DMS153 treated with DMSO at 0.1 percent for 48 hours (cell line): ENCODE data around the gene PIGC.

ENCODE experiments used
- DNase-seq: peaks from one replicate; lab custom pipeline; 2025; ENCODE audit not compliant: unreplicated experiment; lab: John Stamatoyannopoulos, UW

The PIGC gene

DNA sequence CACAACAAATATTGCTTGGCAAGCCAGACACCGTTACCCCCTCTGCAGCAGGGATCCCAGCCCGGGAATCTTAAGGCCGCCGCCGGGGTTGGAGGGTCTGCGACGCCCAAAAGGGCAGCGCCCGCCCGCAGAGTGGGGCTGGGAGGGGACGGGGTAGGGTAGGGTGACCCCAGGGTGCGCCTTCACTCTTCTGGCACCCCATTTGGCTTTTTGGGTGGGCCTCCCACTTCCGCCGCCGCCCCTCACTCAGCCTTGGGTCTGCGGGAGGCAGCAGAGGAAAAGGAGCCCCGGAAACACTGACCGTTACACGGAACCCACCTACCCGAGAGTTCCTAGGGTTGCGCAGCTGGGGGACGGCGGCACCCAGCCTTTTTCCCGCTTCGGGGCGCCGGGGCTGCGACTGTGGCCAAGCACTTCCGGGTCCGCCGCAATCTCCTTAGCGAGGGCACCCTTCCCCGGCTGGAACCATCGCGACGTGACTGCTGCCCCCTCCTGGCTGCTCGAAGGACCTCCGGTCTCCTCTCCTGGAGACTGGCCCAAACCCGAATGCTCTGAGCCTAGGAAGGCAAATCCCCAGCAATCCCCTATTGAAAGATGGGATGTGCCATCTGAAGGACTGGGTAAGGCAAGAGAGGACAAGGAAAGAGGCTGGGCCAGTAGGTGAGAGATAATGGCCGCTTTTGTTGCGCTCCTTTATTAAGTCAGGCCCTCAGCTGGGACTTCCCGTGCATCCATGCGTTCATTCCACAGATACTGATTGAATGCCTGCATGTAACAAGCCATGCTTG is at the start of gene PIGC:
TSS of gene PIGC (minus strand) at position 404 of the 788 bp plus-strand sequence. CDS start 1,447 bp downstream, outside the sequence.
- DNase-seq: peak; percentile 89

- DNase-seq: no peak
Observed at GRCh38 chr1:172492421-172492820, 48.6 kb upstream of the PIGC start.

DNA sequence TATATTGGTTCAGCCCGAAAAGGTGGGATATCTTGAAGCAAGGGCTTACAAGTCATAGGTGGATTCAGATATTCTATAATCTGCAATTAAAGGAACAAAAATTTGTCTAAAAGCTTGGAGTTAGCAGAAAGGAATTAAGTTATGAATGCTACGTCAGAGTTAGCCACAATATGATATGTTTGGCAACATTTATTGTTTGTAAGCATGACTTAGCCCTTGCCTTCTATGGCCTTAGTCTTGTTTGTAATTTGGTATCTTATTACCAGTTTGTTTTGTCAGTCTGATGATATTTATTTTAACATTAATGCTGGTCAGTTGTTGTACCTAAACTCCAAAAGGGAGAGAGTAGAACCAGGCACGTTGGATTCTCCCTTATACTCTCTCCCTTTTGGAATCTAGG is 46.0 kb upstream of the PIGC start:
- no peak for DNase-seq

GRCh38 chr1:172488393-172488792 is 44.5 kb upstream of the PIGC start:
- no peak for DNase-seq

GRCh38 chr1:172487550-172487949 is 43.7 kb upstream of the PIGC start:
- DNase-seq: no peak

GRCh38 chr1:172486805-172487454 is 43.1 kb upstream of the PIGC start:
- no peak for DNase-seq

DNA sequence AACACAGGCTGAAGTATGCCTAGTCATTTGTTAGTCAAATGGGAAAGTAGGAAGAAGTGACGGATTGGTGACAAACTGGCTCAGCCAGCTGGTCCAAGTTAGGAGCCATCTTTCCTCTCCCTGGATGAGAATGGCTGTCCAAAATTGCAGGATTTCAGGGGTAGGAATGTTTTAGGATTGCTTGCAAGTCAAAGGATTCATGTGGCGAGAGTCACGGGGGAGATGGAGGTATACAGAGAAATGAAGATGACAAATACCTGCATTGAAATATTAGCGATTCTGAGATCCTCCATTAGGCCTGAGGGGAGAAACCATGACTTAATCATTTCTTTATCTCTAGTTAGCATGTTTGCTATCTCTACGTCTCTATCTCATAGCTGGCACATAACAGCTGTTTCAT is 41.8 kb upstream of the PIGC start:
- no peak for DNase-seq

- DNase-seq: no peak
Observed at GRCh38 chr1:172484252-172484651, 40.4 kb upstream of the PIGC start.

DNA sequence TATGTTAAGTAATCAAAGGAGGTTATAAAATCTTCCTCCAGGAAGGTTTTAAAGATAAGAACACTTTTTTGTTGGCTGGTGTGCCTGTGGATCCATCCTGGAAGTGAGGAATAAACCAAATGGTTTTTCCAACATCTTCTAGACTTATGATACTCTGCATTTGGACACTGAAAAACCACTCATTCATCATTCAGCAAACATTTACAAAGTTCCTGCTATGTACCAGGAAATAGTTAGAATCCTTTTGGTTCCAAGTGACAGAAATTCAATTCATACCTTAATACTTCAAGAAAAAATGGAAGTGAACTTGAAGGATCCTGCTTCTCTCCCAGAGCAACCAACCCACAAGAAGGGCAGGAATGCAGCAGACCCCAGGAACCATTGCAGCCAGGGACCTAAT is 39.6 kb upstream of the PIGC start:
- DNase-seq: no peak

GRCh38 chr1:172482044-172482443 is 38.2 kb upstream of the PIGC start:
- no peak for DNase-seq

DNA sequence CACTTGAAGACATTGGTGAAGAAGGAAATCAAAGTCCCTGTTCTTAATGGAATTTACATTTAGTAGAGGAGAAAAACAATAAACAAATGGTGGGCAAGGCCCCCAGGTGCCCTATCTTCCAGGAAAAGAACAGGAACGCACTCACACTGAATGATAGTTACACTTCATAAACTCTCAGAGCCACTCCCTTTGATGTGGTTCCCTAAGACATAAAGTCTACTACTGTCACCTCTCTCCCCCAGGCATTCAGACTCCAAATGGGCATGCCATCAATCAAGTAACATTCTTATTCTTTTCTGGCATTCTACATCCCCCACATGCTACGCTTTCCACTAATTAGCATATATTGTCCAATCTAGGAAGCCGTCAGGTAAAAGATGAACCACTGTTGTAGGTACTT is 36.6 kb upstream of the PIGC start:
- no peak for DNase-seq

DNA sequence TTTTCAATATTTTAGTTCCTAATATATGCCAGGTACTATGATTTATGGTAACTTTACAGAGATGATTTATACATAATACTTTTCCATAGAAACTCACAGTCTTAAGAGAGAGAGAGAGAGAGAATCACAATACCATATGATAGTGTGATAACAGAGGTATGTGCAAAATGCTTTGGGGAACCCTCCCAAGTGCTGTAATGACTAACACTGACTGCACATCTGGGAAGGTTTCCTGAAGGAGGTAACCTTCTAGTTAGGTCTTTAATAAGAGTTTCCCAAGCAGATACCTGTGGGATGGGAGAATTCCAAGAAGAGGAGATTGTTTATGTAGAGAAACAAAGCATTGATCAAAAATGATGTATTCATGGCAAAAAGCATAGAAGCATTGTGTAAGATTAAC is 34.6 kb upstream of the PIGC start:
- DNase-seq: no peak

- no peak for DNase-seq
Observed at GRCh38 chr1:172477741-172478140, 33.9 kb upstream of the PIGC start.

GRCh38 chr1:172477216-172477615 is 33.3 kb upstream of the PIGC start:
- DNase-seq: no peak

GRCh38 chr1:172476218-172476811 is 32.4 kb upstream of the PIGC start:
- no peak for DNase-seq

DNA sequence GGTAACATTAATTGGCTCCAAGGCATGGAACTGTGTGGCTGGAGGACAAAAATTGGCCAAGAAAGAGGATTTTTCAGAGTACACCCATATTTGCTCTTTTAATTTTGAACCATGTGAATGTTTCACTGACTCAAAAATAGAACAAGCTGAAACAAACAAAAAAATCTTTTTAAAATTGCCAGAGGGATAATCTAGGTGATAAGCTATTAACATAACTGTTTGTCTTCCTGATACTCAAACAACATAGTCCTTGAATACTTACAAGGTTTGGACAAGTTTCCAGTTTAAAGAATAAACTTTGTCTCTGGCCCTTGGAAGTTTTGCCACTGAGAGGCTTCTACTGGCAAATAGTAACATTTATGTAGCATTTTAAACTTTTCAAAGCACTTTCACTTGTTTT is 30.0 kb upstream of the PIGC start:
- DNase-seq: no peak

DNA sequence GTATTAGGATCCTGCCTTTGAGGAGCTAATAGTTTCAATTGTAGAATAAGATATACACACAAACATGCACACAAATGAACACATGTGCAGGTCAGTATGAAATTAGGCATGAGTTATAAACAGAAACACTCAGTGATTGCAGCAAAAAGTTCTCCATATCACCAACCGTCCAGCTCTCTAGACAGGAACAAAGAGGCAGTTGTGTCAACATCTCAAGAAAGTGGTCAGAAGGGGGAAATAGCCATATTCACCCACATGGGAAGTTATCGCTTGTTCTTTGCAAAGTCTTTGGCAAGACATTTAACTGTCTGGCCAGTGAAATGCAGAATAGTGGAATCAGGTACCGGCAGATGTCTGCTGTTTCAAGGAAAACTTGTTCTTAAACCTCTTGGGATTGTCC is 29.4 kb upstream of the PIGC start:
- no peak for DNase-seq

GRCh38 chr1:172472495-172472894 is 28.6 kb upstream of the PIGC start:
- DNase-seq: no peak

DNA sequence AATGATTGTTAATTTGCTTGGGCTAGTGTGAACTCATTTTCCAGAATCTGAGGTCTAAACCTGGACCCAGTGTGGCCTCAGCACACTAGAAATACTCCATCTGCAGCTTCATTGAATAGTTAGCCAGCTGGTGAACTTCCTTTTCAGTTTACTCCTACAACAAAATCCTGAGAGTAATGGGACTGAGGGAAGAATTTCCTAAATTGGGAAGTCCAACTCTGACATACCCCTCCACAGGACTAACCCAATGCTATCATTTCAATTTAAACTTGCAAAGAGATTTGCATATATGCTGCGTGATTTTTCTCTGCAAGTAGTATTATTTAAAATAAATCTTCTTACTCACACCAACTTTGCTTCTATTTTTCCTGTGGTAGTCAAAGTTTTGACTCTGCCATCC is 27.8 kb upstream of the PIGC start:
- no peak for DNase-seq

GRCh38 chr1:172470149-172470548 is 26.3 kb upstream of the PIGC start:
- no peak for DNase-seq

DNA sequence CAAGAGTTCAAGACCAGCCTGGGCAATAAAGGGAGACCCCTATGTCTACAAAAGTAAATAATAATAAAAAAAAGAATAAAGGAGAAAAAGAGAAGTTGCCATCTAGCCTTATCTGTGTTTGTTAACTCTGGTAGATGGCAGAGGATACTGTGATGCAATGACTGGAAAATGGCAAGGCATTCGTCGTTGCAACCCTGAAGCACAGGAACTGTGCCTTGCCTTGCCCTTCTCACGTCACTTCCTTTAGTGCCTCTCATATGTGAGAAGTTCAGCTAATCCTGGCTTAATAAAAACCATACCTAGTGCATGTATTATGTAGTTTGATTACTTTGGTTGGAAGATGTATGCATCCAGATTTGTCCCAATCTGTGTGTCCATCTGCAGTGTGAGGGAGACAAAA is 25.8 kb upstream of the PIGC start:
- DNase-seq: no peak

- no peak for DNase-seq
Observed at GRCh38 chr1:172468296-172468695, 24.4 kb upstream of the PIGC start.
